ENCODE results near the gene CCL3.

CCL3 gene

GRCh38 chr17:36063786-36064541 lies 26.0 kb downstream of the CCL3 start, which contains the start of gene CCL18:
Gene CCL18 (plus strand): TSS chr17:36064272. CDS start chr17:36064343, 71 bp downstream.
- H3K36me3 ChIP-seq (ENCODE audit: control insufficient read depth, insufficient read depth, low read length): no peaks in the 10 kb centered on the region
- H3K9ac ChIP-seq (ENCODE audit: low read length): no peak within 1 kb of the TSS
- no peak within 1 kb of the TSS for H3K27ac ChIP-seq (ENCODE audit: low read depth, low read length)
- H3K27me3 ChIP-seq (ENCODE audit: control insufficient read depth, insufficient read depth, low read length): no peaks in the 10 kb centered on the region
- H3K4me1 ChIP-seq (ENCODE audit: control insufficient read depth, insufficient read depth, low read length): no peaks in the 10 kb centered on the region
- H3K4me3 ChIP-seq (ENCODE audit: low read depth, low read length): no peak within 1 kb of the TSS
- no peaks in the 10 kb centered on the region for H3K9me3 ChIP-seq (ENCODE audit: control insufficient read depth, insufficient read depth, low read depth, low read length)

DNA sequence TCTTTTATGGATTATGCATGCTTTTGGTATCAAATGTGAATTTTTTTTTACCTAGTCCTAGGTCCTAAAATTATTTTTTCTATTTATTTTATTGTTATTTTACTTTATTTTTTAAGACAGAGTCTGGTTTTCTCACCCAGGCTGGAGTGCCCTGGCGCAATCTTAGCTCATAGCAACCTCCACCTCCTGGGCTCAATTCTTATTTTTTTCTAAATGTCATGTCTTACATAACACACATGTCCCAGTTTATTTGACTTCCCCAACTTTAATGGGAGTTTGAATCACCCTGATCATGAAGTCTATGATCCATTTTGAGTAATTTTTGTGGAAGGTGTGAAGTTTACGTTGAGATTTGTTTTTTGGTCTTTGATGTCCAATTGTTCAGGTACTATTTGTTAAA lies 29.1 kb downstream of the CCL3 start:
- no peaks in the 10 kb centered on the region for H3K36me3 ChIP-seq (ENCODE audit: control insufficient read depth, insufficient read depth, low read length)
- no peak overlapping the region for H3K27ac ChIP-seq (ENCODE audit: low read depth, low read length)
- no peak overlapping the region for H3K4me3 ChIP-seq (ENCODE audit: low read depth, low read length)
- H3K9ac ChIP-seq (ENCODE audit: low read length): no peak overlapping the region
- no peaks in the 10 kb centered on the region for H3K27me3 ChIP-seq (ENCODE audit: control insufficient read depth, insufficient read depth, low read length)
- H3K4me1 ChIP-seq (ENCODE audit: control insufficient read depth, insufficient read depth, low read length): no peaks in the 10 kb centered on the region
- no peaks in the 10 kb centered on the region for H3K9me3 ChIP-seq (ENCODE audit: control insufficient read depth, insufficient read depth, low read depth, low read length)

DNA sequence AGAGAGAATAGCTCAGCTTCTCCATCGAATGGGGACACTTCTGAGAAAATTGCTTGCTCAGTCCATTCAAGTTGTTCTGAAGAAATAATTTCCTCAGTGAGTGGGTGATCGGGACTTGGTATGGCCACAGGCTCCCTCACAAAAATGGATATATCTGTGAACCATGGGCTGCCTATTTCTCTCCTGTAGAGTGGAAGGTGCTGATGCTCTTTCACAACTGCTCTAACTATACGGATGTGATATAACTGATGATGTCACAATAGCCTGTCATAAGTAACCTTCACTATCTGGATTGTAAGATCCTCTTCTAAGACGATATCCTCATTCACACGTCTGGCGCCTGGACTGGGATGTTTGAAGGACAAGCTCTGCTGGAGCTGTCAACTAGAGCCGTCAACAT lies 30.5 kb downstream of the CCL3 start:
- Histone ChIP-seq H3K27ac (ENCODE audit: low read depth, low read length) (no peak overlapping the region), H3K36me3 (ENCODE audit: control insufficient read depth, insufficient read depth, low read length) (no peaks in the 10 kb centered on the region), H3K9ac (ENCODE audit: low read length) (no peak overlapping the region), H3K4me3 (ENCODE audit: low read depth, low read length) (no peak overlapping the region), H3K4me1 (ENCODE audit: control insufficient read depth, insufficient read depth, low read length) (no peaks in the 10 kb centered on the region), H3K27me3 (ENCODE audit: control insufficient read depth, insufficient read depth, low read length) (no peaks in the 10 kb centered on the region), H3K9me3 (ENCODE audit: control insufficient read depth, insufficient read depth, low read depth, low read length) (no peaks in the 10 kb centered on the region)

DNA sequence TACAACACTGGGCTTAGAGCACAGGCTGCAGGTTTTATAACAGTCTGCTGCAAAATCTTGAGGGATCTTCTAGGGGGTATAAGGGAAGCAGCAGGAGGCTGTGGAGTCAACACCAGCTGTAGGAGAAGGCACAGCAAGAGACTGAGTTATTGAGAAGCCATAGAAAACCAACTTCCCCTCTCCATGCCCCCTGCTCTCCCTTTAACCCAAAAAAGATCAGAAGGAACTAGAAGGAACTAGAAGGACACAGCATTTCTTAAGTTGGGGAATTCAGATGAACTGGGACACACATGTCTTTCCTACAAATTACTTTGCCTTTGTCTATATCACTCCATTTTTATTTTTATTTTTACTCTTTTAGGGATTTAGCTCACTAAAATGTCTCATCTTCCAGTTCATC lies 32.0 kb downstream of the CCL3 start:
- Histone ChIP-seq H3K9me3 (ENCODE audit: control insufficient read depth, insufficient read depth, low read depth, low read length) (no peaks in the 10 kb centered on the region), H3K4me1 (ENCODE audit: control insufficient read depth, insufficient read depth, low read length) (no peaks in the 10 kb centered on the region), H3K27me3 (ENCODE audit: control insufficient read depth, insufficient read depth, low read length) (no peaks in the 10 kb centered on the region), H3K9ac (ENCODE audit: low read length) (no peak overlapping the region), H3K4me3 (ENCODE audit: low read depth, low read length) (no peak overlapping the region), H3K27ac (ENCODE audit: low read depth, low read length) (no peak overlapping the region), H3K36me3 (ENCODE audit: control insufficient read depth, insufficient read depth, low read length) (no peaks in the 10 kb centered on the region)

DNA sequence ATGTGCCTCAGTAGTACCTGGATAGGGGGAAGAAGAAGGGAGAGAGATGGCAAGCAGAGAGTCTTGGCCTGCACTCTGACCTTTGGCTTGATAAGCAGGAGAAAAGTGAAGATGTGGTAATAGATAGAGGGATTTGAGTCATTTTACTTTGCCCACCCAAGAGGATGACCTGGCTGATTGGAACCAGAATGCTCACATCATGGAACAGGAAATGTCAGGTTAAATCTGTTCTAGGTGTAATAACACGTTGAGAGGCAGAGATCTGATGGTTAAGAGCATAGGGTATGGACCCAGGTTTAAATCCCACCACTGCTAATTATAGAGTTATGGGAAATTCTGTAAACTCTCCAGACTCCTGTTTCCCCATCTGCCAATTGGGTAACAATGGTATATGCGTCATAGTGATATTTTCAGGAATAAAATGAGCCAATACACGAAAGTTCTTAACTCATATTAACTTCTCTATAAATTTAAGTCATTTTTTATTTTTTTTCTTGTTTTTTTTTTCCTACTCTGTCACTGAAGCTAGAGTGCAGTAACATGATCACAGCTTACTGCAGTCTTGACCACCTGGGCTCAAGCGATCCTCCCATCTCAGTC lies 33.9 kb downstream of the CCL3 start:
- Histone ChIP-seq H3K9ac (ENCODE audit: low read length) (no peak overlapping the region), H3K36me3 (ENCODE audit: control insufficient read depth, insufficient read depth, low read length) (no peaks in the 10 kb centered on the region), H3K9me3 (ENCODE audit: control insufficient read depth, insufficient read depth, low read depth, low read length) (no peaks in the 10 kb centered on the region), H3K27me3 (ENCODE audit: control insufficient read depth, insufficient read depth, low read length) (no peaks in the 10 kb centered on the region), H3K27ac (ENCODE audit: low read depth, low read length) (no peak overlapping the region), H3K4me1 (ENCODE audit: control insufficient read depth, insufficient read depth, low read length) (no peaks in the 10 kb centered on the region), H3K4me3 (ENCODE audit: low read depth, low read length) (no peak overlapping the region)

GRCh38 chr17:36055171-36055570 lies 34.8 kb downstream of the CCL3 start:
- Histone ChIP-seq H3K9ac (ENCODE audit: low read length) (no peak overlapping the region), H3K4me3 (ENCODE audit: low read depth, low read length) (no peak overlapping the region), H3K36me3 (ENCODE audit: control insufficient read depth, insufficient read depth, low read length) (no peaks in the 10 kb centered on the region), H3K27me3 (ENCODE audit: control insufficient read depth, insufficient read depth, low read length) (no peaks in the 10 kb centered on the region), H3K4me1 (ENCODE audit: control insufficient read depth, insufficient read depth, low read length) (no peaks in the 10 kb centered on the region), H3K27ac (ENCODE audit: low read depth, low read length) (no peak overlapping the region), H3K9me3 (ENCODE audit: control insufficient read depth, insufficient read depth, low read depth, low read length) (peaks cover 2% of the 10 kb centered on the region; the same call in 1 of the 2 replicates)

GRCh38 chr17:36049643-36050042 lies 40.3 kb downstream of the CCL3 start:
- Histone ChIP-seq H3K9me3 (ENCODE audit: control insufficient read depth, insufficient read depth, low read depth, low read length) (peaks cover 9% of the 10 kb centered on the region; the same call in 1 of the 2 replicates), H3K27me3 (ENCODE audit: control insufficient read depth, insufficient read depth, low read length) (no peaks in the 10 kb centered on the region), H3K4me1 (ENCODE audit: control insufficient read depth, insufficient read depth, low read length) (no peaks in the 10 kb centered on the region), H3K27ac (ENCODE audit: low read depth, low read length) (no peak overlapping the region), H3K36me3 (ENCODE audit: control insufficient read depth, insufficient read depth, low read length) (no peaks in the 10 kb centered on the region), H3K9ac (ENCODE audit: low read length) (no peak overlapping the region), H3K4me3 (ENCODE audit: low read depth, low read length) (no peak overlapping the region)

DNA sequence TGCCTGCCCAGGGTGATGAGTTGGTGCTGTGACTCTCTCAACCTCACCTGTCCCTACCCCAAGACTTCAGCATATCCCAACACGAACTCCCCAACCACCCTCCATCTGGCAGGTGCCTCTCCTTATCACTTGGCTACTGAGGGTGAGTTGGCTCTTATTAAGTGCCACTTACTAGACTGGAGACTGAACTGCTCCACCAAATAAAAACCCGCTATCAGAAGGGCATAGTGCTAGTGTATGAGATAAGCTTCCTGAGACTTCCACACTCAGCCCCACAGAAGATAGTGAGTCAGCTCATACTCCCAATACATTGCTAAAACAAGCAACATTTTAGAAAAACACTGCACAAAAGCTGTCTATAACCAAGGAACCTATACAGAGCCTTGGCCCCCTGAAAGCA lies 41.9 kb downstream of the CCL3 start:
- Histone ChIP-seq H3K27ac (ENCODE audit: low read depth, low read length) (no peak overlapping the region), H3K4me3 (ENCODE audit: low read depth, low read length) (no peak overlapping the region), H3K9me3 (ENCODE audit: control insufficient read depth, insufficient read depth, low read depth, low read length) (peaks cover 9% of the 10 kb centered on the region; the same call in 1 of the 2 replicates), H3K4me1 (ENCODE audit: control insufficient read depth, insufficient read depth, low read length) (no peaks in the 10 kb centered on the region), H3K9ac (ENCODE audit: low read length) (no peak overlapping the region), H3K27me3 (ENCODE audit: control insufficient read depth, insufficient read depth, low read length) (no peaks in the 10 kb centered on the region), H3K36me3 (ENCODE audit: control insufficient read depth, insufficient read depth, low read length) (no peaks in the 10 kb centered on the region)

Data from HUES6 (cell line).